ENCODE data around the gene HDGF.

DNA sequence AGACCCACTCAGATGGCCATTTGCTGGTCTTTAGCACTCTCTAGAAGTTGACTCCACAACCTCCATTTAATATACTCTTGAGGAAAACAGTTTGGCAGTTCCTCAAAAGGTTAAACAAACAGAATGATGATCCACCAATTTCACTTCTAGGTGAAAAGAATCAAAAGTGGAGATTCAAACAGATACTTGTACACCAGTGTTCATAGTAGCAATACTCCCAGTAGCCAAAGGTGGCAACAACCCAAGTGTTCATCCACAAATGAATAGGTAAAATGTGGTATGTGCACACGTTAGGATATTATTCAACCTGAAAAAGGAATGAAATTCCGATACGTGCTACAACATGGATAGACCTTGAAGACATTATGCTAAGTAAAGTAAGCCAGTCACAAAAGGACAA, 22.1 kb upstream of the HDGF start:
- TF ChIP-seq, protein P1, sequence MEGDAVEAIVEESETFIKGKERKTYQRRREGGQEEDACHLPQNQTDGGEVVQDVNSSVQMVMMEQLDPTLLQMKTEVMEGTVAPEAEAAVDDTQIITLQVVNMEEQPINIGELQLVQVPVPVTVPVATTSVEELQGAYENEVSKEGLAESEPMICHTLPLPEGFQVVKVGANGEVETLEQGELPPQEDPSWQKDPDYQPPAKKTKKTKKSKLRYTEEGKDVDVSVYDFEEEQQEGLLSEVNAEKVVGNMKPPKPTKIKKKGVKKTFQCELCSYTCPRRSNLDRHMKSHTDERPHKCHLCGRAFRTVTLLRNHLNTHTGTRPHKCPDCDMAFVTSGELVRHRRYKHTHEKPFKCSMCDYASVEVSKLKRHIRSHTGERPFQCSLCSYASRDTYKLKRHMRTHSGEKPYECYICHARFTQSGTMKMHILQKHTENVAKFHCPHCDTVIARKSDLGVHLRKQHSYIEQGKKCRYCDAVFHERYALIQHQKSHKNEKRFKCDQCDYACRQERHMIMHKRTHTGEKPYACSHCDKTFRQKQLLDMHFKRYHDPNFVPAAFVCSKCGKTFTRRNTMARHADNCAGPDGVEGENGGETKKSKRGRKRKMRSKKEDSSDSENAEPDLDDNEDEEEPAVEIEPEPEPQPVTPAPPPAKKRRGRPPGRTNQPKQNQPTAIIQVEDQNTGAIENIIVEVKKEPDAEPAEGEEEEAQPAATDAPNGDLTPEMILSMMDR (IDR thresholded peaks at IDR 0.05) = peak in 2 of 7 experiments; percentile 1 to 5
- no peak for TF ChIP-seq POLR2A (IDR thresholded peaks at IDR 0.05)

Data from body of pancreas (tissue), 4 donors.